Stimulated activated CD4-positive, alpha-beta T cell treated with anti-CD3 and anti-CD28 coated beads, Interleukin-2, amount 100 ng/mL, for 48 hours (primary cell): ENCODE results near the gene RYR3.

ENCODE experiments used
- DNase-seq, 2 donors: peaks; one replicate each; pipeline ENCODE4 v3.0.0-alpha.2; 2020

Gene RYR3

GRCh38 chr15:33454996-33455395, 144.2 kb downstream of the RYR3 start:
- no peak for DNase-seq

GRCh38 chr15:33458421-33458820, 147.7 kb downstream of the RYR3 start:
- DNase-seq, result no peak

- DNase-seq, result no peak
Measured at GRCh38 chr15:33460166-33460805, 149.5 kb downstream of the RYR3 start.

- DNase-seq, result no peak
Measured at GRCh38 chr15:33461671-33462070, 150.9 kb downstream of the RYR3 start.

GRCh38 chr15:33467146-33467815, 156.5 kb downstream of the RYR3 start:
- no peak for DNase-seq

GRCh38 chr15:33467816-33468163, 157.0 kb downstream of the RYR3 start:
- no peak for DNase-seq

- DNase-seq, result no peak
Measured at GRCh38 chr15:33468740-33469139, 158.0 kb downstream of the RYR3 start.

- no peak for DNase-seq
Measured at GRCh38 chr15:33473005-33473404, 162.2 kb downstream of the RYR3 start.

GRCh38 chr15:33473714-33474113, 162.9 kb downstream of the RYR3 start:
- DNase-seq, result no peak

GRCh38 chr15:33476076-33476475, 165.3 kb downstream of the RYR3 start:
- no peak for DNase-seq

- DNase-seq, result no peak
Measured at GRCh38 chr15:33476908-33477307, 166.1 kb downstream of the RYR3 start.

GRCh38 chr15:33489335-33489734, 178.6 kb downstream of the RYR3 start:
- no peak for DNase-seq

- DNase-seq, result no peak
Measured at GRCh38 chr15:33490703-33491102, 179.9 kb downstream of the RYR3 start.

GRCh38 chr15:33492434-33493052, 181.8 kb downstream of the RYR3 start:
- no peak for DNase-seq

- no peak for DNase-seq
Measured at GRCh38 chr15:33494306-33494705, 183.5 kb downstream of the RYR3 start.

GRCh38 chr15:33500432-33501195, 189.8 kb downstream of the RYR3 start:
- no peak for DNase-seq

- no peak for DNase-seq
Measured at GRCh38 chr15:33503681-33504080, 192.9 kb downstream of the RYR3 start.

GRCh38 chr15:33506781-33507296, 196.1 kb downstream of the RYR3 start:
- no peak for DNase-seq

GRCh38 chr15:33508703-33509102, 197.9 kb downstream of the RYR3 start:
- DNase-seq, result no peak

GRCh38 chr15:33515121-33515520, 204.4 kb downstream of the RYR3 start:
- DNase-seq, result no peak

- DNase-seq, result no peak
Measured at GRCh38 chr15:33516563-33516962, 205.8 kb downstream of the RYR3 start.

GRCh38 chr15:33517944-33518343, 207.2 kb downstream of the RYR3 start:
- DNase-seq, result no peak

- no peak for DNase-seq
Measured at GRCh38 chr15:33518421-33518820, 207.7 kb downstream of the RYR3 start.

- DNase-seq, result no peak
Measured at GRCh38 chr15:33524274-33524673, 213.5 kb downstream of the RYR3 start.
